ENCODE data around the gene OSBPL9. TPM values are rescaled to one million over a fixed set of nuclear protein-coding genes. Genes with fewer than 3 reads are reported as not detected.

The OSBPL9 gene
- total and polyA plus RNA-seq, 7 donors: 31.8 to 81.5 (median 49.7) TPM

DNA sequence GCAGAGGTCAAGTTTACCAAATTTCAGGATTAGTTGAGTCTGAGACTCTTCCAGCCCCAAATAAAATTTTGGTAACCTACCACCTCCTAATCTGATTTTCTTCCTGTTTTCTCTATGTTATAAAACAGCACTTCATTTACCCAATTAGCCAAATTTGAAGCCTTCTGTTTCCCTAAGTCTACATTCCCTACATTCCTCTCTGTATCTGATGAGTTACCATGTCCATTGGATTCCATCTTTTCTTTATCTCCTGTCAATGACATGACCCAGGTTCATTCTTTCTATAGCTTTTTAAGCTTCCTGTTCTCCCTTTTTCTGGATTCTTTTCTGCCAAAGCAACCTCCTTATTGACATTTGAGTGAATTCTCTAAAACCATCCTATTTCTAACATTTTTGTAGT lies 72.8 kb downstream of the OSBPL9 start:
- Histone ChIP-seq H3K27me3 (no peaks in the 10 kb centered on the region), H3K4me1 (peaks cover 0 to 51% (median 33%) of the 10 kb centered on the region in 4 donors), H3K4me3 (no peak overlapping the region), H3K27ac (no peak overlapping the region), H3K36me3 (no peaks in the 10 kb centered on the region), H3K9me3 (no peaks in the 10 kb centered on the region)
- intact Hi-C loops (cut with DNase I): no loop called here
- no peak for DNase-seq
- TF ChIP-seq POLR2A (IDR thresholded peaks at IDR 0.05) (no peak), POLR2AphosphoS5 (IDR thresholded peaks at IDR 0.05) (no peak), EP300 (IDR thresholded peaks at IDR 0.05) (no peak)
- TF ChIP-seq, protein P1, sequence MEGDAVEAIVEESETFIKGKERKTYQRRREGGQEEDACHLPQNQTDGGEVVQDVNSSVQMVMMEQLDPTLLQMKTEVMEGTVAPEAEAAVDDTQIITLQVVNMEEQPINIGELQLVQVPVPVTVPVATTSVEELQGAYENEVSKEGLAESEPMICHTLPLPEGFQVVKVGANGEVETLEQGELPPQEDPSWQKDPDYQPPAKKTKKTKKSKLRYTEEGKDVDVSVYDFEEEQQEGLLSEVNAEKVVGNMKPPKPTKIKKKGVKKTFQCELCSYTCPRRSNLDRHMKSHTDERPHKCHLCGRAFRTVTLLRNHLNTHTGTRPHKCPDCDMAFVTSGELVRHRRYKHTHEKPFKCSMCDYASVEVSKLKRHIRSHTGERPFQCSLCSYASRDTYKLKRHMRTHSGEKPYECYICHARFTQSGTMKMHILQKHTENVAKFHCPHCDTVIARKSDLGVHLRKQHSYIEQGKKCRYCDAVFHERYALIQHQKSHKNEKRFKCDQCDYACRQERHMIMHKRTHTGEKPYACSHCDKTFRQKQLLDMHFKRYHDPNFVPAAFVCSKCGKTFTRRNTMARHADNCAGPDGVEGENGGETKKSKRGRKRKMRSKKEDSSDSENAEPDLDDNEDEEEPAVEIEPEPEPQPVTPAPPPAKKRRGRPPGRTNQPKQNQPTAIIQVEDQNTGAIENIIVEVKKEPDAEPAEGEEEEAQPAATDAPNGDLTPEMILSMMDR (IDR thresholded peaks at IDR 0.05): no peak

DNA sequence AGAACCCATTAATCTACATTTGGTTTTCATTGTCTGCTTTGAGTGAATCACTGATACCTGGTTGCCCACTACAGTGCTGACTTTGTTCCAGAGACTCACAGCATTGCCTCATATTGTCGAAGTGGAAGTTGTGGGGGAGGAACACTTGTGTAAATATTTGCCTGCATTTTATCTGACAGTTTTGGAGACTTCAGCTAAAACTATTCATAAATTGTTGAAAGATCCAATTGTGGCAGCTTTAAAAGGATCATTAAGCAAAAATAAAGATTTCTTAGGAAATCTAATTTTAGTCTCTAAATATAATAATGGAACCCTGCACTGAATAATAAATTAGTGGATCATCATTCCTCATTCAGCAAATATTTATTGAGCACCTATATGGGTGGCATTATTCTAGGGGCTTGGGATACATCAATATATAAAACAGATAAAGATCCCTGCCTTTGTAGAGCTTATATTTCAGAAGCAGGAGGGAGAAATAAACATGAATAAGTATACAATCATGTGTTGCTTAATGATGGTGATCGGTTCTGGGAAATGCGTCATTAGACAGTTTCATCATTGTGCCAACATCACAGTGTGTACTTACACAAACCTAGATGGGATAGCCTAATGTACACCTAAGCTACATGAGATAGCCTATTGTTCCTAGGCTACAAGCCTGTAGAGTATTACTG lies 73.5 kb downstream of the OSBPL9 start:
- Histone ChIP-seq H3K27me3 (no peaks in the 10 kb centered on the region), H3K9me3 (no peaks in the 10 kb centered on the region), H3K4me1 (peaks cover 0 to 54% (median 33%) of the 10 kb centered on the region in 4 donors), H3K27ac (no peak overlapping the region), H3K36me3 (no peaks in the 10 kb centered on the region), H3K4me3 (no peak overlapping the region)
- no peak for TF ChIP-seq EP300 (IDR thresholded peaks at IDR 0.05)
- TF ChIP-seq, protein P1 (IDR thresholded peaks at IDR 0.05): no peak
- TF ChIP-seq POLR2AphosphoS5 (IDR thresholded peaks at IDR 0.05): no peak
- no peak for TF ChIP-seq POLR2A (IDR thresholded peaks at IDR 0.05)
- intact Hi-C loops (cut with DNase I): no loop called here
- 64 to 69% methylated on average over 3 of the region's 3 CpGs for WGBS, 2 donors
- no peak for DNase-seq

DNA sequence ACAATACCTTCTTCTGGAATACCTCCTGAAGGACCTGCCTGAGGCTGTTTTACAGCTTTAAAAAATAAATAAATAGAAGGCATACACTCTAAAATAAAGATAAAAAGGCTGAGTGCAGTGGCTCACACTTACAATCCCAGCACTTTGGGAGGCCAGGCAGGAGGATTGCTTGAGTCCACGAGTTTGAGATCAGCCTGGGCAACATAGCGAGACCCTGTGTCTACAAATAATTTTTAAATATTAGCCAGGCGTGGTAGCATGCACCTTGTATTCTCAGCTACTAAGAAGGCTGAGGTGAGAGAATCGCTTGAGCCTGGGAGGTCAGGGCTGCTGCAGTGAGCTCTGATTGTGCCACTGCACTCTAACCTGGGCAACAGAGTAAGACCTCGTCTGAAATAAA lies 75.0 kb downstream of the OSBPL9 start:
- no peaks in the 10 kb centered on the region for H3K36me3 ChIP-seq
- intact Hi-C loops (cut with DNase I): no loop called here
- no peak overlapping the region for H3K4me3 ChIP-seq
- H3K4me1 ChIP-seq: peaks cover 0 to 65% (median 41%) of the 10 kb centered on the region in 4 donors
- no peak for DNase-seq
- 75 to 86% methylated on average over 5 of the region's 5 CpGs for WGBS, 2 donors
- TF ChIP-seq POLR2A (IDR thresholded peaks at IDR 0.05): no peak
- TF ChIP-seq POLR2AphosphoS5 (IDR thresholded peaks at IDR 0.05): no peak
- TF ChIP-seq, protein P1 (IDR thresholded peaks at IDR 0.05): no peak
- no peak for TF ChIP-seq EP300 (IDR thresholded peaks at IDR 0.05)
- H3K27me3 ChIP-seq: no peaks in the 10 kb centered on the region
- H3K27ac ChIP-seq: no peak overlapping the region
- no peaks in the 10 kb centered on the region for H3K9me3 ChIP-seq

DNA sequence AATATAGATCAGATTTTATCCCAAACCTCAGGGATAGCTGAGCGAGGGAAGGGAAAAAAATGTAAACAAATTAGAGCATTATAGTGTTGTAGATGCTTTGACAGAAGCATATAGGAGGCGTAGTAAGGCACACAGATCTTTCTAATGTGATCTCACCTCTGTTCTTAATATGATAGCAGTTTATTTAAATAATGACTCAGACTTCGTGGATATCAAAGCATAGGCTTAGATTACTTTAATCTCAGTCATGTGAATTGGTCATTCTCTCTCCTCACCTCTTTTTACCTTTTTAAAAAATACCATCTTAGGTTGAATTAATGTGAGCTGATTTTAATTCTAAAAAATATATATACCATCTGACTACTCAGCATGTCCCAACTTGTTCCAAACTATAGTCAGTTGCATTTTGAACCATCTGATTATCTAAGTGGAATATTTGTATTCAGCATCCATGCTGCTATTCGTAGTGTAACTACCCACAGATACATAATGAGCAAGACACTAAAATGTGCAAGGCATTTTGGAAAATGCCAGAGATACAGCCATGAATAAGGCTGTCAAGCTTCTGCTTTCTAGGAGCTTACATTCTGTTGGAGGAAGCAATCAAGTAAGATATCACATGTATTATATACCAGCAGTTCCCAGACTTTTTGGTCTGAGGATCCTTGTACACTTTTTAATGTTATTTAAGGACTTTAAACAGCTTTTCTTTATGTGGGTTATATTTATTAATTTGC lies 76.7 kb downstream of the OSBPL9 start:
- Histone ChIP-seq H3K27ac (no peak overlapping the region), H3K9me3 (no peaks in the 10 kb centered on the region), H3K4me3 (no peak overlapping the region), H3K4me1 (peaks cover 0 to 63% (median 40%) of the 10 kb centered on the region in 4 donors), H3K27me3 (no peaks in the 10 kb centered on the region), H3K36me3 (no peaks in the 10 kb centered on the region)
- no peak for DNase-seq
- 74 to 79% methylated on average over 4 of the region's 4 CpGs for whole genome bisulfite sequencing, 2 donors
- TF ChIP-seq POLR2AphosphoS5 (IDR thresholded peaks at IDR 0.05) (no peak), POLR2A (IDR thresholded peaks at IDR 0.05) (no peak), EP300 (IDR thresholded peaks at IDR 0.05) (no peak)
- TF ChIP-seq, protein P1 (IDR thresholded peaks at IDR 0.05): no peak
- intact Hi-C loops (cut with DNase I): no loop called here
